Fibroblast of upper back skin (primary cell): ENCODE results near the gene SLC38A9.

Experiments used
- DNase-seq: peaks from one replicate; pipeline ENCODE4 v3.0.0-alpha.2; 2013

Gene SLC38A9

GRCh38 chr5:55577353-55578060, 134.6 kb downstream of the SLC38A9 start:
- peak; percentile 60 for DNase-seq

GRCh38 chr5:55576661-55577060, 135.5 kb downstream of the SLC38A9 start:
- DNase-seq: no peak
